NOMO-1 treated with dmso at 0.1 percent for 144 hours (cell line): Measurements from ENCODE around the gene CNOT1.
"Not testable (repeated sequence)": the region's sequence is repeated elsewhere in the genome, so short reads cannot be mapped to it uniquely, and the experiment has no call there.

Experiments used
- DNase-seq: peaks from one replicate; lab custom pipeline; 2025; ENCODE audit not compliant: unreplicated experiment; lab: John Stamatoyannopoulos, UW

The CNOT1 gene

GRCh38 chr16:58638148-58639036 is 8.8 kb upstream of the CNOT1 start:
- no peak for DNase-seq

GRCh38 chr16:58637021-58637420 is 7.4 kb upstream of the CNOT1 start:
- DNase-seq = not testable (repeated sequence)

GRCh38 chr16:58636466-58636865 is 6.8 kb upstream of the CNOT1 start:
- no peak for DNase-seq

GRCh38 chr16:58635502-58635901 is 5.9 kb upstream of the CNOT1 start:
- DNase-seq = no peak

GRCh38 chr16:58634265-58634802 is 4.7 kb upstream of the CNOT1 start:
- no peak for DNase-seq

- no peak for DNase-seq
These were observed 537 bp downstream of the CNOT1 start for GRCh38 chr16:58628845-58629732.

GRCh38 chr16:58624209-58624608 is 5.4 kb downstream of the CNOT1 start:
- DNase-seq = no peak

GRCh38 chr16:58620396-58620795 is 9.2 kb downstream of the CNOT1 start:
- DNase-seq = no peak

GRCh38 chr16:58615280-58615679 is 14.3 kb downstream of the CNOT1 start:
- DNase-seq = no peak

GRCh38 chr16:58614860-58615259 is 14.8 kb downstream of the CNOT1 start:
- no peak for DNase-seq

- DNase-seq = no peak
These were observed 15.4 kb downstream of the CNOT1 start for GRCh38 chr16:58614212-58614611.

- DNase-seq = not testable (repeated sequence)
These were observed 16.7 kb downstream of the CNOT1 start for GRCh38 chr16:58612965-58613364.

- no peak for DNase-seq
These were observed 21.0 kb downstream of the CNOT1 start for GRCh38 chr16:58608601-58609136.

GRCh38 chr16:58605562-58605961 is 24.1 kb downstream of the CNOT1 start:
- no peak for DNase-seq

GRCh38 chr16:58591083-58591482 is 38.5 kb downstream of the CNOT1 start:
- no peak for DNase-seq

GRCh38 chr16:58589326-58589905 is 40.2 kb downstream of the CNOT1 start:
- DNase-seq = no peak

- DNase-seq = no peak
These were observed 41.2 kb downstream of the CNOT1 start for GRCh38 chr16:58588406-58588805.

- DNase-seq = no peak
These were observed 43.1 kb downstream of the CNOT1 start for GRCh38 chr16:58586340-58587030.

GRCh38 chr16:58584831-58585505 is 44.7 kb downstream of the CNOT1 start:
- no peak for DNase-seq
